NCI-H446 treated with DMSO at 0.1 percent for 48 hours (cell line): Measurements from ENCODE around the gene C19orf85.

Source experiments
- DNase-seq: peaks from one replicate; lab custom pipeline; 2025; lab: John Stamatoyannopoulos, UW

C19orf85 gene

GRCh38 chr19:55477905-55478304 lies 13.4 kb upstream of the C19orf85 start:
- no peak for DNase-seq

- DNase-seq: peak; percentile 97
Measured at GRCh38 chr19:55476100-55476775, 11.7 kb upstream of the C19orf85 start, which contains the start of gene ZNF628. TSS of gene ZNF628 (plus strand) at chr19:55476617. CDS start at chr19:55479911, 3,294 bp downstream.

GRCh38 chr19:55474269-55475265 lies 10.0 kb upstream of the C19orf85 start:
- DNase-seq: no peak

- DNase-seq: no peak
Measured at GRCh38 chr19:55473225-55474012, 8.9 kb upstream of the C19orf85 start.

- DNase-seq: no peak
Measured at GRCh38 chr19:55472463-55472862, 7.9 kb upstream of the C19orf85 start.

GRCh38 chr19:55471266-55471665 lies 6.7 kb upstream of the C19orf85 start:
- DNase-seq: no peak

GRCh38 chr19:55468054-55468393 lies 3.5 kb upstream of the C19orf85 start:
- no peak for DNase-seq

GRCh38 chr19:55467236-55468053 lies 2.9 kb upstream of the C19orf85 start:
- no peak for DNase-seq

- DNase-seq: no peak
Measured at GRCh38 chr19:55466241-55466614, 1.7 kb upstream of the C19orf85 start.

- DNase-seq: no peak
Measured at GRCh38 chr19:55465460-55466240, 1.1 kb upstream of the C19orf85 start.

GRCh38 chr19:55464039-55464661 lies 401 bp downstream of the C19orf85 start:
- no peak for DNase-seq

GRCh38 chr19:55463583-55464031 lies 944 bp downstream of the C19orf85 start:
- no peak for DNase-seq

GRCh38 chr19:55462722-55463121 lies 1.8 kb downstream of the C19orf85 start:
- no peak for DNase-seq

- no peak for DNase-seq
Measured at GRCh38 chr19:55461974-55462626, 2.5 kb downstream of the C19orf85 start.

- DNase-seq: peak; percentile 99
Measured at GRCh38 chr19:55461259-55461973, 3.1 kb downstream of the C19orf85 start, which contains the start of gene ISOC2. TSS of gene ISOC2 (minus strand) at chr19:55461642. CDS start at chr19:55456486, 5,156 bp downstream.

GRCh38 chr19:55460670-55461258 lies 3.8 kb downstream of the C19orf85 start:
- DNase-seq: peak; percentile 36

- no peak for DNase-seq
Measured at GRCh38 chr19:55459950-55460657, 4.4 kb downstream of the C19orf85 start.

GRCh38 chr19:55459551-55459949 lies 5.0 kb downstream of the C19orf85 start:
- DNase-seq: no peak
